ENCODE data around the gene ATP6V0D1. TPM values are rescaled to one million over a fixed set of nuclear protein-coding genes. Genes with fewer than 3 reads are reported as not detected.
A peak's percentile ranks its signal among the peaks of the same experiment; 100 is the strongest.

ATP6V0D1 gene
- total and polyA plus RNA-seq, 2 experiments from 2014 or later, result 20.6 to 68.7 TPM

GRCh38 chr16:67395105-67395457 is 85.9 kb downstream of the ATP6V0D1 start:
- ATAC-seq (no peak), DNase-seq (ENCODE audit: low spot score) (no peak)
- Histone ChIP-seq H3K79me2 (replicated peaks; ENCODE audit: insufficient read depth) (no peaks in the 10 kb centered on the region), H3K4me1 (ENCODE audit: insufficient read depth) (peaks cover 34% of the 10 kb centered on the region), H4K20me1 (replicated peaks; ENCODE audit: insufficient read depth) (no peaks in the 10 kb centered on the region), H3K27me3 (ENCODE audit: insufficient read depth) (peaks cover 45% of the 10 kb centered on the region), H3K9me2 (ENCODE audit: insufficient read depth) (no peaks in the 10 kb centered on the region), H3F3A (replicated peaks; ENCODE audit: low read depth) (0 out of 2 replicates have a peak, but pooled peaks cover 10% of the 10 kb centered on the region), H3K4me2 (peak overlapping the region; percentile 92), H3K36me3 (ENCODE audit: insufficient read depth) (no peaks in the 10 kb centered on the region), H3K27ac (ENCODE audit: low read depth) (no peak overlapping the region), H2AFZ (peak overlapping the region; percentile 74; the same call in 1 of the 2 replicates), H3K4me3 (peak overlapping the region; percentile 61)
- no peak overlapping the region for H3K27ac Mint-ChIP-seq
- H3K4me1 Mint-ChIP-seq, result peaks cover 21% of the 10 kb centered on the region
- no peak overlapping the region for H3K4me3 Mint-ChIP-seq
- TF ChIP-seq ZNF114 (CRISPR knock-in tag; IDR thresholded peaks at IDR 0.05) (no peak), EZH2phosphoT487 (IDR thresholded peaks at IDR 0.05; ENCODE audit: unreplicated experiment) (no peak), CREB1 (CRISPR knock-in tag; IDR thresholded peaks at IDR 0.05; ENCODE audit: low read depth) (no peak), ETS1 (IDR thresholded peaks at IDR 0.05) (no peak), JUNB (IDR thresholded peaks at IDR 0.05; ENCODE audit: unreplicated experiment) (no peak), ZNF331 (CRISPR knock-in tag; IDR thresholded peaks at IDR 0.05; ENCODE audit: low read depth) (no peak), NANOG (IDR thresholded peaks at IDR 0.05; ENCODE audit: borderline replicate concordance) (no peak), POLR2AphosphoS5 (IDR thresholded peaks at IDR 0.05; ENCODE audit: low read depth) (no peak), EZH2 (IDR thresholded peaks at IDR 0.05; ENCODE audit: low read depth, unreplicated experiment) (no peak), ZNF462 (CRISPR knock-in tag; IDR thresholded peaks at IDR 0.05) (no peak), STAT1 (IDR thresholded peaks at IDR 0.05; ENCODE audit: unreplicated experiment) (no peak)
- TF ChIP-seq, protein P1, sequence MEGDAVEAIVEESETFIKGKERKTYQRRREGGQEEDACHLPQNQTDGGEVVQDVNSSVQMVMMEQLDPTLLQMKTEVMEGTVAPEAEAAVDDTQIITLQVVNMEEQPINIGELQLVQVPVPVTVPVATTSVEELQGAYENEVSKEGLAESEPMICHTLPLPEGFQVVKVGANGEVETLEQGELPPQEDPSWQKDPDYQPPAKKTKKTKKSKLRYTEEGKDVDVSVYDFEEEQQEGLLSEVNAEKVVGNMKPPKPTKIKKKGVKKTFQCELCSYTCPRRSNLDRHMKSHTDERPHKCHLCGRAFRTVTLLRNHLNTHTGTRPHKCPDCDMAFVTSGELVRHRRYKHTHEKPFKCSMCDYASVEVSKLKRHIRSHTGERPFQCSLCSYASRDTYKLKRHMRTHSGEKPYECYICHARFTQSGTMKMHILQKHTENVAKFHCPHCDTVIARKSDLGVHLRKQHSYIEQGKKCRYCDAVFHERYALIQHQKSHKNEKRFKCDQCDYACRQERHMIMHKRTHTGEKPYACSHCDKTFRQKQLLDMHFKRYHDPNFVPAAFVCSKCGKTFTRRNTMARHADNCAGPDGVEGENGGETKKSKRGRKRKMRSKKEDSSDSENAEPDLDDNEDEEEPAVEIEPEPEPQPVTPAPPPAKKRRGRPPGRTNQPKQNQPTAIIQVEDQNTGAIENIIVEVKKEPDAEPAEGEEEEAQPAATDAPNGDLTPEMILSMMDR (conservative IDR thresholded peaks at IDR 0.05; ENCODE audit: low read depth in 2 of 2), result no peak
- TF ChIP-seq, protein P2, sequence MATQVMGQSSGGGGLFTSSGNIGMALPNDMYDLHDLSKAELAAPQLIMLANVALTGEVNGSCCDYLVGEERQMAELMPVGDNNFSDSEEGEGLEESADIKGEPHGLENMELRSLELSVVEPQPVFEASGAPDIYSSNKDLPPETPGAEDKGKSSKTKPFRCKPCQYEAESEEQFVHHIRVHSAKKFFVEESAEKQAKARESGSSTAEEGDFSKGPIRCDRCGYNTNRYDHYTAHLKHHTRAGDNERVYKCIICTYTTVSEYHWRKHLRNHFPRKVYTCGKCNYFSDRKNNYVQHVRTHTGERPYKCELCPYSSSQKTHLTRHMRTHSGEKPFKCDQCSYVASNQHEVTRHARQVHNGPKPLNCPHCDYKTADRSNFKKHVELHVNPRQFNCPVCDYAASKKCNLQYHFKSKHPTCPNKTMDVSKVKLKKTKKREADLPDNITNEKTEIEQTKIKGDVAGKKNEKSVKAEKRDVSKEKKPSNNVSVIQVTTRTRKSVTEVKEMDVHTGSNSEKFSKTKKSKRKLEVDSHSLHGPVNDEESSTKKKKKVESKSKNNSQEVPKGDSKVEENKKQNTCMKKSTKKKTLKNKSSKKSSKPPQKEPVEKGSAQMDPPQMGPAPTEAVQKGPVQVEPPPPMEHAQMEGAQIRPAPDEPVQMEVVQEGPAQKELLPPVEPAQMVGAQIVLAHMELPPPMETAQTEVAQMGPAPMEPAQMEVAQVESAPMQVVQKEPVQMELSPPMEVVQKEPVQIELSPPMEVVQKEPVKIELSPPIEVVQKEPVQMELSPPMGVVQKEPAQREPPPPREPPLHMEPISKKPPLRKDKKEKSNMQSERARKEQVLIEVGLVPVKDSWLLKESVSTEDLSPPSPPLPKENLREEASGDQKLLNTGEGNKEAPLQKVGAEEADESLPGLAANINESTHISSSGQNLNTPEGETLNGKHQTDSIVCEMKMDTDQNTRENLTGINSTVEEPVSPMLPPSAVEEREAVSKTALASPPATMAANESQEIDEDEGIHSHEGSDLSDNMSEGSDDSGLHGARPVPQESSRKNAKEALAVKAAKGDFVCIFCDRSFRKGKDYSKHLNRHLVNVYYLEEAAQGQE (IDR thresholded peaks at IDR 0.05; ENCODE audit: unreplicated experiment), result no peak
- H3K9me3 Mint-ChIP-seq, result no peaks in the 10 kb centered on the region
- H3K36me3 Mint-ChIP-seq (ENCODE audit: low read depth), result no peaks in the 10 kb centered on the region
- H3K27me3 Mint-ChIP-seq (ENCODE audit: insufficient read depth, low read depth, poor library complexity), result peaks cover 57% of the 10 kb centered on the region
